Activated B cell treated with CpG ODN at 0.5 μM for 24 hours (primary cell): Measurements from ENCODE around the gene MAP6. TPM values are rescaled to one million over a fixed set of nuclear protein-coding genes. Genes with fewer than 3 reads are reported as not detected.

Experiments used
- ATAC-seq: fragments of 200-7000 bp; cut with Tn5 transposase; one replicate; pipeline ENCODE4 v1.10.0; 2021; ENCODE audit warnings: low read depth, mild to moderate bottlenecking, moderate library complexity
- CTCF ChIA-PET: fragments of 350-600 bp; sonication (Branson Sonifier 250); formaldehyde crosslinking; loops from one replicate; lab custom pipeline; 2021; ENCODE audit warnings: antibody characterized with exemption; lab: Charles Lee
- POLR2A ChIA-PET: fragments of 350-600 bp; sonication (Branson Sonifier 250); formaldehyde crosslinking; loops from one replicate; lab custom pipeline; 2021; ENCODE audit warnings: antibody characterized with exemption; lab: Charles Lee
- DNase-seq: peaks from one replicate; pipeline ENCODE4 v3.0.0; 2022
- H3K27ac Mint-ChIP-seq: one replicate; pipeline ENCODE4 v1.8.0; 2020; ENCODE audit warnings: mixed read lengths
- H3K27me3 Mint-ChIP-seq: one replicate; pipeline ENCODE4 v1.8.0; 2021; ENCODE audit warnings: mixed read lengths
- H3K36me3 Mint-ChIP-seq: one replicate; pipeline ENCODE4 v1.8.0; 2021; ENCODE audit warnings: low read depth, mixed read lengths
- H3K4me1 Mint-ChIP-seq: one replicate; pipeline ENCODE4 v1.8.0; 2021; ENCODE audit warnings: mixed read lengths
- H3K4me3 Mint-ChIP-seq: one replicate; pipeline ENCODE4 v1.8.0; 2020; ENCODE audit warnings: mild to moderate bottlenecking, mixed read lengths
- H3K9me3 Mint-ChIP-seq: one replicate; pipeline ENCODE4 v1.8.0; 2020; ENCODE audit warnings: mixed read lengths
- CTCF ChIP-seq: fragments of 200-600 bp; IDR thresholded peaks from one replicate; pipeline ENCODE4 v1.8.0; 2022; ENCODE audit warnings: antibody characterized with exemption, mild to moderate bottlenecking
- intact Hi-C: fragments of 100-400 bp; cut with micrococcal nuclease; formaldehyde crosslinking; loops from one replicate; pipeline ENCODE4 v1.15.1; 2024
- total RNA-seq: library from RNA; stranded (reverse); gene quantifications from 2 replicates; pipeline ENCODE4 v1.2.3, GENCODE V29; 2022

MAP6 gene
- total RNA-seq, 1 donor from 2014 or later: 0.40 TPM

- no peak for TF ChIP-seq CTCF
- peak overlapping the region; percentile 66 for H3K27ac Mint-ChIP-seq
- POLR2A ChIA-PET: interaction anchor here (0.7 to 2.6 kb wide), 5 partner anchors 9 to 47 kb away, joined by 3 to 16 read pairs (median 5); partner anchors contain the start of gene SERPINH1
- no peak for DNase-seq
- no peaks in the 10 kb centered on the region for H3K36me3 Mint-ChIP-seq
- no peaks in the 10 kb centered on the region for H3K9me3 Mint-ChIP-seq
- peak; percentile 20 for ATAC-seq
- no peaks in the 10 kb centered on the region for H3K27me3 Mint-ChIP-seq
- intact Hi-C loops: loop anchor here (1.0 kb wide), 1 partner anchor 105 kb away; no protein-coding TSS in a partner anchor
- peaks cover 23% of the 10 kb centered on the region for H3K4me1 Mint-ChIP-seq
- CTCF ChIA-PET: interaction anchor here (1.4 kb wide), 1 partner anchor 15 kb away, joined by 4 read pairs; no protein-coding TSS in a partner anchor
- peak overlapping the region; percentile 82 for H3K4me3 Mint-ChIP-seq
Measured at GRCh38 chr11:75583718-75584658, 84.8 kb downstream of the MAP6 start.

GRCh38 chr11:75582895-75583717 lies 85.7 kb downstream of the MAP6 start:
- CTCF ChIA-PET: interaction anchor here (1.4 kb wide), 1 partner anchor 16 kb away, joined by 4 read pairs; no protein-coding TSS in a partner anchor
- intact Hi-C loops: loop anchor here (1.0 kb wide), 1 partner anchor 106 kb away; no protein-coding TSS in a partner anchor

GRCh38 chr11:75582506-75582894 lies 86.3 kb downstream of the MAP6 start:
- intact Hi-C loops: no loop called here
- ATAC-seq (no peak), DNase-seq (no peak)
- peaks cover 23% of the 10 kb centered on the region for H3K4me1 Mint-ChIP-seq
- no peaks in the 10 kb centered on the region for H3K9me3 Mint-ChIP-seq
- peak overlapping the region; percentile 75 for H3K27ac Mint-ChIP-seq
- no peaks in the 10 kb centered on the region for H3K36me3 Mint-ChIP-seq
- no peaks in the 10 kb centered on the region for H3K27me3 Mint-ChIP-seq
- ChIA-PET POLR2A (interaction anchor here (1.0 to 2.6 kb wide), 2 partner anchors 13 to 21 kb away, joined by 3 to 16 read pairs; partner anchors contain the start of gene SERPINH1), CTCF (interaction anchor here (1.4 kb wide), 1 partner anchor 17 kb away, joined by 4 read pairs; no protein-coding TSS in a partner anchor)
- TF ChIP-seq CTCF: no peak
- peak overlapping the region; percentile 86 for H3K4me3 Mint-ChIP-seq

More at GRCh38 chr11:75582895-75583717, 85.7 kb downstream of the MAP6 start:
- peaks cover 23% of the 10 kb centered on the region for H3K4me1 Mint-ChIP-seq
- peak; percentile 63 for DNase-seq
- TF ChIP-seq CTCF: no peak
- no peaks in the 10 kb centered on the region for H3K9me3 Mint-ChIP-seq
- ATAC-seq: peak; percentile 90
- POLR2A ChIA-PET: interaction anchor here (1.1 to 2.6 kb wide), 3 partner anchors 8 to 46 kb away, joined by 3 to 16 read pairs (median 6); partner anchors contain the start of gene SERPINH1
- H3K36me3 Mint-ChIP-seq: no peaks in the 10 kb centered on the region
- H3K27me3 Mint-ChIP-seq: no peaks in the 10 kb centered on the region
- peak overlapping the region; percentile 75 for H3K27ac Mint-ChIP-seq
- H3K4me3 Mint-ChIP-seq: peak overlapping the region; percentile 86

GRCh38 chr11:75579841-75580240 lies 89.0 kb downstream of the MAP6 start:
- POLR2A ChIA-PET: no interaction called here
- ATAC-seq (no peak), DNase-seq (no peak)
- intact Hi-C loops: no loop called here
- H3K36me3 Mint-ChIP-seq: no peaks in the 10 kb centered on the region
- CTCF ChIA-PET: no interaction called here
- no peak overlapping the region for H3K27ac Mint-ChIP-seq
- H3K4me1 Mint-ChIP-seq: peaks cover 38% of the 10 kb centered on the region
- TF ChIP-seq CTCF: no peak
- H3K27me3 Mint-ChIP-seq: no peaks in the 10 kb centered on the region
- H3K9me3 Mint-ChIP-seq: peaks cover 2% of the 10 kb centered on the region
- no peak overlapping the region for H3K4me3 Mint-ChIP-seq
